ENCODE results near the gene UNC5B. TPM values are rescaled to one million over a fixed set of nuclear protein-coding genes. Genes with fewer than 3 reads are reported as not detected.

The UNC5B gene
- total and polyA plus RNA-seq, 10 donors: 0.74 to 21.1 (median 11.3) TPM

DNA sequence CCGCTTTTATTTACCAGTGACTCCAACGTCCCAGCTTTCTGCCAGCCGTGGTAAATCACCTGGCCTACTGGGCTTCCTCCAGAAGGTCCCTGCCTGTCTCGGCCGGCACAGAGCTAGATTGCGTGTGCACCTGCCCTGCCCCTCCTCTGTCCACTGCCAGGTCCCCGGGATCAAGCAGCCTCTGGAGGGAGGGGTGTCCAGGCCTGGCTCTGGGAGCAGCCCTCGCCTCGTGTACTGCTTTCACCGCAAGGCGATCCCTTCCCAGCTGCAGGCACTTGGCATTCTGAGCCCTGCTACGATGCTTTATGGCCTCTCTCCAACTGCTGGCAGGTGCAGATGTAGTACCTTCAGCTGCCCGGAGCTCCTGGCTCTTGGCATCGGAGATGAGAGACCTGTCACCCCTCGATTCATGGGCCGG lies 114.1 kb downstream of the UNC5B start:
- Histone ChIP-seq H3K27ac (no peak overlapping the region), H3K27me3 (replicated peaks in 1 of 7) (no peaks in the 10 kb centered on the region), H3K9me3 (no peaks in the 10 kb centered on the region), H3K4me3 (no peak overlapping the region), H3K36me3 (peaks cover 0 to 83% (median 21%) of the 10 kb centered on the region in 6 donors), H3K4me1 (peaks cover 0 to 11% (median 0%) of the 10 kb centered on the region in 6 donors)
- intact Hi-C loops (cut with DNase I; ENCODE audit: low total_unique reads): no loop called here
- WGBS, 5 donors: 92 to 96% (median 94%) methylated on average over 16 of the region's 16 CpGs
- TF ChIP-seq, protein P1, sequence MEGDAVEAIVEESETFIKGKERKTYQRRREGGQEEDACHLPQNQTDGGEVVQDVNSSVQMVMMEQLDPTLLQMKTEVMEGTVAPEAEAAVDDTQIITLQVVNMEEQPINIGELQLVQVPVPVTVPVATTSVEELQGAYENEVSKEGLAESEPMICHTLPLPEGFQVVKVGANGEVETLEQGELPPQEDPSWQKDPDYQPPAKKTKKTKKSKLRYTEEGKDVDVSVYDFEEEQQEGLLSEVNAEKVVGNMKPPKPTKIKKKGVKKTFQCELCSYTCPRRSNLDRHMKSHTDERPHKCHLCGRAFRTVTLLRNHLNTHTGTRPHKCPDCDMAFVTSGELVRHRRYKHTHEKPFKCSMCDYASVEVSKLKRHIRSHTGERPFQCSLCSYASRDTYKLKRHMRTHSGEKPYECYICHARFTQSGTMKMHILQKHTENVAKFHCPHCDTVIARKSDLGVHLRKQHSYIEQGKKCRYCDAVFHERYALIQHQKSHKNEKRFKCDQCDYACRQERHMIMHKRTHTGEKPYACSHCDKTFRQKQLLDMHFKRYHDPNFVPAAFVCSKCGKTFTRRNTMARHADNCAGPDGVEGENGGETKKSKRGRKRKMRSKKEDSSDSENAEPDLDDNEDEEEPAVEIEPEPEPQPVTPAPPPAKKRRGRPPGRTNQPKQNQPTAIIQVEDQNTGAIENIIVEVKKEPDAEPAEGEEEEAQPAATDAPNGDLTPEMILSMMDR (IDR thresholded peaks at IDR 0.05 in 8 of 11, conservative IDR thresholded peaks at IDR 0.05 in 3 of 11): no peak
- TF ChIP-seq POLR2AphosphoS5 (IDR thresholded peaks at IDR 0.05) (no peak), POLR2A (IDR thresholded peaks at IDR 0.05) (no peak)
- no peak for DNase-seq

DNA sequence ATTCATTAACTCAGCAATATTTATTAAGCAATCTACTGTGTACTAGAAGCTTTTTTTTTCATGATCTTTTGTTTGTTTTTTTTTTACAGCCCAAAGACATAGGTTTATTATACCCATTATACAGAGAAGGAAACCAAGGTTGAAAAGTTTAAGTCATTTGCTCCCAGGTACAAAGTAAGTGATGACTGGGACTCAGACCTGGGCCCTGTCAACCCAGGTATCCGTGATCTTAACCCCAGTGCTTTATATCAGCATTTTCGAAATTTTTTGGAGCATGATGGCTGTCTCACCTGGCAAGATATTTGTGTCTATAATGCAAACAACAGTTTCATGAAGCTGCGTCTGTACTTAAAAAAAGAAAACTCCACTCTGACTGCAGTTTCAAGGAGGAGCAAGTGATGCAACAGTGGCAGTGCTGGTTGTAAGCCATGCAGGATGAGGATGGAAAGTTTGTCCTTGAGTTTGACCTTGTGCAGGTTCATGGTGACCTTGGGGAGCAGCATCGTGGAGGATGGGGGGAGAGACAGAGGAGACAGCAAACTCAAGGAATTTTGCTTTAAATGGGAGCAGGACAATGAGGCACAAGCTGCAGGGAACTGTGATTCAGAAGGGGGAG lies 118.5 kb downstream of the UNC5B start:
- Histone ChIP-seq H3K9me3 (no peaks in the 10 kb centered on the region), H3K4me3 (no peak overlapping the region), H3K4me1 (peaks cover 7 to 25% (median 18%) of the 10 kb centered on the region in 6 donors), H3K27ac (no peak overlapping the region), H3K36me3 (peaks cover 0 to 48% (median 4%) of the 10 kb centered on the region in 6 donors), H3K27me3 (replicated peaks in 1 of 7) (no peaks in the 10 kb centered on the region)
- intact Hi-C loops (cut with DNase I; ENCODE audit: low total_unique reads): no loop called here
- TF ChIP-seq POLR2AphosphoS5 (IDR thresholded peaks at IDR 0.05) (no peak), POLR2A (IDR thresholded peaks at IDR 0.05) (no peak)
- TF ChIP-seq, protein P1 (IDR thresholded peaks at IDR 0.05 in 8 of 11, conservative IDR thresholded peaks at IDR 0.05 in 3 of 11): no peak
- no peak for DNase-seq
- WGBS, 5 donors: 77 to 92% (median 88%) methylated on average over 4 of the region's 4 CpGs

DNA sequence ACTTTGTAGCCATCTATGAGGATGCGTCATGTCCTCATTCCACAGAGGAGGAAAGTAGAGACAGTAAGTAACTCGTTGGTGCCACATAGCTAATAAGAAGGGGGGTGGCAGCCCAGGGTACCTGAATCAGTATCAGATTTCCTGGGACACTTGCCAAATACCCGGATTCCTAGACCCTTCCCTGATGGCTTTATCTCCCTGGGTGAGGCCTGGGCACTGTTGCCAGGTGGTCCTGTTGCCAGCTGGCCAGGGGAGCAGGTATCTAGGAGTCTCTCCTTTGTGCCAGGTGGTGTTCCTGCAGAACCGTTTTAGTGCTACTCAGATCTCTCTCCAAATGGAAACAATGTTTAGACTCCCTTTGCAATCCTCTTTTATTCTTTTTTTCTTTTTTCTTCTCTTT lies 119.4 kb downstream of the UNC5B start:
- TF ChIP-seq POLR2AphosphoS5 (IDR thresholded peaks at IDR 0.05) (no peak), POLR2A (IDR thresholded peaks at IDR 0.05) (no peak)
- TF ChIP-seq, protein P1 (IDR thresholded peaks at IDR 0.05 in 8 of 11, conservative IDR thresholded peaks at IDR 0.05 in 3 of 11): no peak
- H3K9me3 ChIP-seq: no peaks in the 10 kb centered on the region
- 75 to 85% (median 80%) methylated on average over 4 of the region's 4 CpGs for WGBS, 5 donors
- intact Hi-C loops (cut with DNase I; ENCODE audit: low total_unique reads): no loop called here
- H3K27ac ChIP-seq: no peak overlapping the region
- H3K4me3 ChIP-seq: no peak overlapping the region
- peaks cover 0 to 45% (median 4%) of the 10 kb centered on the region in 6 donors for H3K36me3 ChIP-seq
- peaks cover 7 to 25% (median 18%) of the 10 kb centered on the region in 6 donors for H3K4me1 ChIP-seq
- no peaks in the 10 kb centered on the region for H3K27me3 ChIP-seq (replicated peaks in 1 of 7)
- DNase-seq: no peak

DNA sequence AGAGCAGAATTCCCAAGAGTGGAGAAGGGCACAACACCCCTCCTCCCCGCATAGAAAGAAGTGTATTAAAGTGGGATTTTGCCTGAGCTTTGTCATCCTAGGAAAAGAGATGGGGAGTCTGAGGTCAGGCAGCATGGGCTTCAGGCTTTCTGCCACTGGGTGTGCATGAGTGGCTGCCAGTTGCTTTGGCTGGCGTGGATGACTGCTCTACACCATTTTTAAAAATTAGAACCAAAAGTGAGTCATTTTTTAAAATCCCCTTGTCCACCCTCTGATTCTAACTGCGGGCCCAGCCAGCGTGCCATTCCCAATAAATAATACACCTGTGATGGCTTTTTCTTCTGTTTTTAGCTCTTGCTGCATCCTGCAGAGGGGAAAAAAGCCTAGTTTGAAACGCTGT lies 120.1 kb downstream of the UNC5B start:
- TF ChIP-seq POLR2AphosphoS5 (IDR thresholded peaks at IDR 0.05): no peak
- TF ChIP-seq, protein P1 (IDR thresholded peaks at IDR 0.05 in 8 of 11, conservative IDR thresholded peaks at IDR 0.05 in 3 of 11): no peak
- TF ChIP-seq POLR2A (IDR thresholded peaks at IDR 0.05): no peak
- WGBS, 5 donors: 86 to 93% (median 87%) methylated on average over 5 of the region's 5 CpGs
- no peak for DNase-seq
- H3K36me3 ChIP-seq: peaks cover 0 to 45% (median 4%) of the 10 kb centered on the region in 6 donors
- H3K27me3 ChIP-seq (replicated peaks in 1 of 7): no peaks in the 10 kb centered on the region
- no peaks in the 10 kb centered on the region for H3K9me3 ChIP-seq
- no peak overlapping the region for H3K4me3 ChIP-seq
- intact Hi-C loops (cut with DNase I; ENCODE audit: low total_unique reads): no loop called here
- peaks cover 7 to 25% (median 18%) of the 10 kb centered on the region in 6 donors for H3K4me1 ChIP-seq
- peak overlapping the region in 1 of 8 donors; percentile 43 for H3K27ac ChIP-seq
